Kasumi-1 (cell line): ENCODE measurements around the gene INPP5F.
"Not testable (repeated sequence)": the region's sequence is repeated elsewhere in the genome, so short reads cannot be mapped to it uniquely, and the experiment has no call there.

ENCODE experiments used
- DNase-seq, 2 experiments: peaks; one replicate each; lab custom pipeline; 2025; lab: John Stamatoyannopoulos, UW

The INPP5F gene

DNA sequence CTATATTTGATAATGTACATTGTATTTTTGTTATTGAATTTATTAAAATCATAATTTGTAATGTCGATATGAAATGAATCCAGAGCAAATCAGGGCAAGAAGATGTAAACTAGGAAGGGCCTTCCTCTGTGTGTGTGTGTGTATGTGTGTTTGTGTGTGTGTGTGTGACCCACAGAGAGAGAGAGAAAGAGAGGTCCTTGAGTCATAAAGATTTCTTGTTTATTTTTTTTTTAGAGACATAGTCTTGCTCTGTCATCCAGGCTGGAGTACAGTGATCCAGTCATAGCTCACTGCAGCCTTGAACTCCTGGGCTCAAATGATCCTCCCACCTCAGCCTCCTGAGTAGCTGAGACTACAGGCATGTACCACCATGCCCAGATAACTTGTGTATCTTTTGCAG lies 50.7 kb downstream of the INPP5F start:
- DNase-seq, result no peak

GRCh38 chr10:119777686-119778085 lies 51.8 kb downstream of the INPP5F start:
- DNase-seq, result no peak

DNA sequence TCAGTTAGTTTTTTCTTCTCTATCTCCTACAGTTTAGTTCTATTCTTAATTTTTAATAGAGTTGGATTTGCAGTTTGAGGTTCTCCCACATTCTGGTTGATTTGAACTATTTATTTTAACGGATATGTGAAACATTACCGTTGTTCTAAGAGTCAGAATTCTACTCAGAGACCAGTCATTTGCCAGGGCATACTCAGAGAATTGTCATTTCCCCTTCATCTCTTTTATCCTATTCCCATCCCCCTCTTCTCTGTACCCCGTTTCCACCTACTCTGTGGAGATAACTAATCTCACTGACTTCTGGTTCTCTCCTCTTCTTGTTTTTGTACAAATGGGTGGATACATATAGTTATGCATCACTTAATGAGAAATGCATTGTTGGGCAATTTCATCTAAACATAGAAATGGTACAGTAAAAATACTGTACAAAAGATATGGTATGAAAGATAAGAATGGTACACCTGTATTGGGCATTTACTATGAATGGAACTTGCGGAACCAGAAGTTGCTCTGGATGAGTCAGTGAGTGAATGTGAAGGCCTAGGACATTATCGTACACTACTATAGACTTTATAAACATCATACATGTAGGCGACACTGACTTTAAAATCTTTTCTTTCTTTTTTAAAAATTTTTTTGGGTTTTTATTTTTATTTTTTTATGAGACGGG lies 53.1 kb downstream of the INPP5F start:
- no peak for DNase-seq

DNA sequence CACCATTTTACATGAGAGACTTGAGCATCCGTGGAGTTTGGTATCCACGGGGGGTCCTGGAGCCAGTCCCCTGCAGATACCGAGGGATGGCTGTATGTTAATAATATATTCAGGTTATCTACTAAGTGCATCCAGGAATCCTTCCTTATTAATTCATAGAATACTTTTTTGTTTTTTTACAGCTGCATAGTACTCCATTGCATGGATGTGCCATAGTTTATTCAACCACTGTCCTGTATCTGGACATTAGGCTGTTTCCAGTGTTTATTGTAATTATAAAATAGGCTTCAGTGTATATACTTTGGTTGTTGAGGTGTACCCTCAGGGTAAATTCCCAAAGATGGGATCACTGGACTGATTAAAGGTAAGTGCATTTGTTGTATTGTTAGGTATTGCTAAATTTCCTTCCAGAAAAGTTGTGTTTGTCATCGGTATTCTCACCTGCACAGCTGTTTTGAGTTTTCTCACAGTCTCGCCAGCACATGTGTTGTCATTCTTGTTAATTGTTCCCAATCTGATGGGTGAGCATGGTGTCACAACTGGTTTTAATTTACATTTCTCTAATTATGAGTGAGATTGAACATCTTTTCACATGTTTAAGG lies 55.1 kb downstream of the INPP5F start:
- no peak for DNase-seq

GRCh38 chr10:119781498-119781897 lies 55.6 kb downstream of the INPP5F start:
- no peak for DNase-seq

DNA sequence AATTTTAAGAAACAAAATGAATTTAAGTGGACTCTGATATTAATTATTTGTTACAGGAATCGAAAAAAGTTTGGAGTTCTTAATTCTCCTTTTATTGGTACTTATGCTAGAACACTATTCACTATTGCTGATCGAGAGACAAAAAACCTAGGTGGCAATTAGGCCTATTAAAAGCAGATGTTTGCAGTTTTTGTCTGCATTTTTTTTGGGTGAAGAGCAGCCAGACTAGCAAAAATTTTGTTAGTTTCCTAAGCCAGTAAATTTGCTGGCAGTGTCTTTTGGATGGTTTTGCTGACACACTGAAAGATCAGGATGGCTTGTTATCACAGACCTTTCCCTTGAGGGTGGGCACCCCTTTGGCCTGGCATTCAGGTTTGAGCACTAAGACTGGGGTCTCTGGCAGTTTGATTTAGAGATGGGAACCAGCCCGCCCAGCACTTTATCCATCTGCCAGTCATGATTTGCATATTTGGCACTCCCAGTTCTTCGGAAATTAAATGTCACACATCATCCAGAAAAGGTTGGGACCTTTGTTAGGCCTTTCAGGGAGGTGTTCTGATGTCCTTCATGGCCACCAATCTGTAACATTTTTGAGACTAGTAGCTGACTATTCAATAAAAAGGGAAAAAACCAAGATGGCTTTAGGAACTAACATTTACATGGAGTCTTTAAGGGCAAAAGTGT lies 57.3 kb downstream of the INPP5F start:
- no peak for DNase-seq

- DNase-seq, result no peak
Observed at GRCh38 chr10:119783665-119784027, 57.8 kb downstream of the INPP5F start.

- DNase-seq, result peak; percentile 90 to 91
Observed at GRCh38 chr10:119784340-119785067, 58.7 kb downstream of the INPP5F start.

DNA sequence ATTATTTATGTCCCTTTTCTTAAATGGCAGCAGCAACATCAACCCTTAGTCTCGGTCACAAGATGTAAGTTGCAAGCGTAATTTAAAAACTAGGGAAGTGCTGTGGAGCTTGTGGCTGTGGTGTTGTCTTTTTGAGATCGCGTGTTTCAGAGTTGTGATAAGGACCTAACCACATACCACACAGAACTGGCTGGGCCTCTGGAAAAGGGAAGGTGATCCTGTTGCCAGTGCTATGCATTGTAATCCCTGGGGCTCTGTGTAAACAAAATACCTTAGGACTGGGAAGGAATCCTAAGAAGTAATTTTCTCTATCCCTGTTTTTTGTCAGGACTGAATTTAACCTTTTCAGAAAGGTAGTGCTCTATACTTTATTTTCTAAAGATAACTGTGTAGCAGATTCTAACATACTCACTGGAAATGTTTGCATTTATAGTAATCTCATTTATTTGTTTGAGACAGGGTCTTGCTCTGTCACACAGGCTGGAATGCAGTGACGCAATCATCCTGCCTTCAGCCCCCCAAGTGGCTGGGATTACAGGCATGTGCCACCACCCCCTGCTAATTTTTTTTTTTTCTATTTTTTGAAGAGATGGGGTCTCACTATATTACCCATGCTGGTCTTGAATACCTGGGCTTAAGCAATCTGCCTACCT lies 60.4 kb downstream of the INPP5F start:
- peak; percentile 98 to 99 for DNase-seq

DNA sequence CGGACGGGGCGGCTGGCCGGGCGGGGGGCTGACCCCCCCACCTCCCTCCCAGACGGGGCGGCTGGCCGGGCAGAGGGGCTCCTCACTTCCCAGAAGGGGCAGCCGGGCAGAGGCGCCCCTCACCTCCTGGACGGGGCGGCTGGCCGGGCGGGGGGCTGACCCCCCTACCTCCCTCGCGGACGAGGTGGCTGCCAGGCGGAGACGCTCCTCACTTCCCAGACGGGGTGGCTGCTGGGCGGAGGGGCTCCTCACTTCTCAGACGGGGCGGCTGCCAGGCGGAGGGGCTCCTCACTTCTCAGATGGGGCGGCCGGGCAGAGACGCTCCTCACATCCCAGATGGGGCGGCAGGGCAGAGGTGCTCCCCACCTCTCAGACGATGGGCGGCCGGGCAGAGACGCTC lies 69.3 kb downstream of the INPP5F start:
- DNase-seq, result not testable (repeated sequence)

- no peak for DNase-seq
Observed at GRCh38 chr10:119796039-119796438, 70.2 kb downstream of the INPP5F start.

DNA sequence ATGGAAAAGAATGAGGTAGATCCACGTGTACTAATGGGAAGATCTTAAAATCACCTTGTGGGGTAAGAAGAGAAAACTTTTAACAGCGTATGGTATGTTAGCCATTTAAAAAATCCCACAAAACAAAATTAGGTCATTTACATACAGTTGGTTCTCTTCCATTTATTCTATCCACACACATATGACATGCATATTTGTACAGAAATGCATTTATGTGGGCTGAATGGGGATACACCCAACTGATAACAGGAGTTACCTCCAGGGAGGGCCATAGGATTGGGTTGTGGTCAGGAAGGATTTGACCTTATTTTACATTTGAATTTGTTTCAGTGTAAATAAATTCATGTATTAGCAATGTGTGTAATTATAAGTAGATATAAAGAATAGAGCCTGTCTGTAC lies 75.3 kb downstream of the INPP5F start:
- DNase-seq, result no peak

DNA sequence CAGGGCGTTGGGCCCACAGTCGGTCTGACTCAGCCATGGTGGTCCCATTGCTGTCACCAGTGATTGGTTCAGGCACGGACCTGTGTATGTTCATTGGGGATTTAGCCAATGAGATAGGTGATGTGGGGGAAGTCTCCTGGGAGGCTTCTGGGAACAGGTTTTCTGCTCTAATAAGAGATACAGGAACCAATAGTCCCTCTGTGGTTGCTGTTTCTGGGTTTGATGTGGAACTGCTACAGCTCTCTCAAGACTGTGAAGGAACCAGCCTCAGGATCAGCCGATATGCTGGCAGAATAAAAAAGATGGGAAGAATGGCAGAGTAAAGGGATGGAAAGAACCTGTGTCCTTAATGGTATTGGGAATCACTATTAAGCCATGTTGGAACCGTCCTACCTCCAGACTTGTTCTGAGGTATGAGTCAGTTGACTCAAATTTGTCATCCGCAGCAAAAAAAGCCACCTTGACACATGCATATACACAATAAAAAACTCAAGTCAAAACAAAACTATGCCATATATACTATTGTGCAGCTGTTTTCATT lies 76.2 kb downstream of the INPP5F start:
- no peak for DNase-seq

DNA sequence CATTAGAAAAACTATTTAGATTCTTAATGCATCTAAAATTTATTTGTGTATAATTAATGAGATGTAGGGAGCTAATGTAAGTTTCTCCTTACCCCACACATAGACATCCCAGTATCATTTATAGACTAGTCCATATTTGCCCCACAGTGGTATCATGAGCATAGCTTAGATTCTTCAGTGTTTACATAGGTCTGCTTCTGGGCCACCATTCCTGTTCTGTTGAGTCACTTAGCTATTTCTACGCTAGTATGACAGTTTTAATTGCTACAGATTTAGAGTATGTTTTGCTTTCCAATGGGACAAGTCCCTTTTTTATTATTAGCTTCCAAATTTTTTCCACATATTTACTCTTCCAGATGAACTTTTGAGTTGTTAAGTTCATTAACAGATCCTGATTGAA lies 77.4 kb downstream of the INPP5F start:
- DNase-seq, result no peak

- no peak for DNase-seq
Observed at GRCh38 chr10:119805702-119806230, 79.9 kb downstream of the INPP5F start.

GRCh38 chr10:119806334-119807130 lies 80.7 kb downstream of the INPP5F start:
- no peak for DNase-seq

GRCh38 chr10:119807960-119808697 lies 82.3 kb downstream of the INPP5F start:
- no peak for DNase-seq

- DNase-seq, result no peak
Observed at GRCh38 chr10:119811122-119811521, 85.3 kb downstream of the INPP5F start.

DNA sequence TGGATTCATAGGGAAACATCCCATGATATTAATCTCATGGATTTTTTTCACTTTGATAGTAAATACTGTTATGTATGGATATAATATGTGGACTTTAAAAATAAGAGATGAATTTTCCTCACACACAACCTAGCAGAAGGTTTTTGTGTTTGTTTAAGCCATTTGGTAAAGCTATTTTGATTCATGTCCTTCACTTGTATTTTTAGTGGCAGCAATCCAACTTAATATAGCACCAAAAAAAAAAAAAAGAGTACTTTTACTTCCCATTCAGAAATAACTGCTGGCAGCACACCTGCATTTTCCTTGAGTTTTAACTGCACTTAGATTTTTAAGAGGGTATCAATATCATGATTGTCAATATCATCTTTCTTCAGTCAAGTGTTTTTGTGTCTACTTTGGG lies 86.8 kb downstream of the INPP5F start:
- DNase-seq, result no peak

DNA sequence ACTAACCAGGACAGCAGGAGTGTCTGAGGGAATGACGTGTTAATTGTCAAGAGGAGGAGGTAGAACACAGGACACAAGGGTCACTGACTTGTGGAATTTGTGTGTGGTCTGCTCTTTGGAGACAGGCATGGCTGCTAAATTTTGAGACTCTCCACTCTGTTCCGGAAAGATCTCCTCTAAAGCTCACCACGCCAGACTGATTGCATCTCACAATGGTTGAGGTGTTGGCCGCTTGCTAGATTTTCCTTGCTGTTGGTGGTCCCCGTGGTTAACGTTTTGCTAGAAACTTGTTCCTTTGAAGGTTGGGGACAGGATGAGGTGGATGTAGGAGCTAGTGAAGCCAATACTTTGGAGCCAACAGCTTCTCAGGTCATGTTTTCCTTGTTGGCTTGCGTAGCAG lies 89.8 kb downstream of the INPP5F start:
- DNase-seq, result no peak
